ENCODE results near the gene ZFP28.

ZFP28 gene

GRCh38 chr19:56595548-56595899, 56.8 kb downstream of the ZFP28 start:
- DNase-seq (ENCODE audit: low read depth in 2 of 2), result no peak

GRCh38 chr19:56596676-56597075, 57.9 kb downstream of the ZFP28 start:
- DNase-seq (ENCODE audit: low read depth in 2 of 2), result no peak

GRCh38 chr19:56597696-56598095, 58.9 kb downstream of the ZFP28 start:
- DNase-seq (ENCODE audit: low read depth in 2 of 2), result no peak

- DNase-seq (ENCODE audit: low read depth in 2 of 2), result no peak
Measured at GRCh38 chr19:56601375-56601774, 62.6 kb downstream of the ZFP28 start.

GRCh38 chr19:56603829-56604228, 65.1 kb downstream of the ZFP28 start:
- no peak for DNase-seq (ENCODE audit: low read depth in 2 of 2)
